T-helper 2 cell treated with Interferon-gamma antibody and Interleukin-4, amounts not matched to agents 5 μg/mL and 100 μg/mL, for 36 hours (primary cell): ENCODE data around the gene RUNX1.

Experiments
- DNase-seq: peaks from one replicate; pipeline ENCODE4 v3.0.0; 2021; ENCODE audit warnings: low spot score
- H3K27ac Mint-ChIP-seq: one replicate; pipeline ENCODE4 v1.8.0; 2021; ENCODE audit warnings: mild to moderate bottlenecking, mixed read lengths
- H3K27me3 Mint-ChIP-seq: one replicate; pipeline ENCODE4 v1.8.0; 2021; ENCODE audit warnings: low read depth, mixed read lengths
- H3K36me3 Mint-ChIP-seq: one replicate; pipeline ENCODE4 v1.8.0; 2021; ENCODE audit warnings: low read depth, mixed read lengths
- H3K4me1 Mint-ChIP-seq: one replicate; pipeline ENCODE4 v1.8.0; 2021; ENCODE audit warnings: low read depth, mixed read lengths
- H3K4me3 Mint-ChIP-seq: one replicate; pipeline ENCODE4 v1.8.0; 2022; ENCODE audit warnings: mild to moderate bottlenecking, moderate library complexity, mixed read lengths
- H3K9me3 Mint-ChIP-seq: one replicate; pipeline ENCODE4 v1.8.0; 2021; ENCODE audit warnings: mixed read lengths

Gene RUNX1

GRCh38 chr21:34878940-34879339 lies 170.2 kb downstream of the RUNX1 start:
- Mint-ChIP-seq H3K4me3 (no peak overlapping the region), H3K36me3 (peaks cover 76% of the 10 kb centered on the region), H3K9me3 (no peaks in the 10 kb centered on the region), H3K27ac (no peak overlapping the region), H3K4me1 (peaks cover 55% of the 10 kb centered on the region), H3K27me3 (no peaks in the 10 kb centered on the region)
- no peak for DNase-seq

- no peaks in the 10 kb centered on the region for H3K9me3 Mint-ChIP-seq
- peaks cover 53% of the 10 kb centered on the region for H3K4me1 Mint-ChIP-seq
- no peak for DNase-seq
- H3K27me3 Mint-ChIP-seq: no peaks in the 10 kb centered on the region
- H3K27ac Mint-ChIP-seq: no peak overlapping the region
- peaks cover 75% of the 10 kb centered on the region for H3K36me3 Mint-ChIP-seq
- H3K4me3 Mint-ChIP-seq: no peak overlapping the region
Measured at GRCh38 chr21:34878501-34878900, 170.6 kb downstream of the RUNX1 start.

GRCh38 chr21:34877485-34878128 lies 171.5 kb downstream of the RUNX1 start:
- Mint-ChIP-seq H3K4me1 (peaks cover 50% of the 10 kb centered on the region), H3K27ac (peak overlapping the region; percentile 43), H3K27me3 (no peaks in the 10 kb centered on the region), H3K9me3 (no peaks in the 10 kb centered on the region), H3K4me3 (no peak overlapping the region), H3K36me3 (peaks cover 74% of the 10 kb centered on the region)
- DNase-seq: no peak

GRCh38 chr21:34875830-34876229 lies 173.3 kb downstream of the RUNX1 start:
- Mint-ChIP-seq H3K9me3 (no peaks in the 10 kb centered on the region), H3K4me3 (no peak overlapping the region), H3K36me3 (peaks cover 71% of the 10 kb centered on the region), H3K27ac (peak overlapping the region; percentile 62), H3K27me3 (no peaks in the 10 kb centered on the region), H3K4me1 (peaks cover 40% of the 10 kb centered on the region)
- no peak for DNase-seq

DNA sequence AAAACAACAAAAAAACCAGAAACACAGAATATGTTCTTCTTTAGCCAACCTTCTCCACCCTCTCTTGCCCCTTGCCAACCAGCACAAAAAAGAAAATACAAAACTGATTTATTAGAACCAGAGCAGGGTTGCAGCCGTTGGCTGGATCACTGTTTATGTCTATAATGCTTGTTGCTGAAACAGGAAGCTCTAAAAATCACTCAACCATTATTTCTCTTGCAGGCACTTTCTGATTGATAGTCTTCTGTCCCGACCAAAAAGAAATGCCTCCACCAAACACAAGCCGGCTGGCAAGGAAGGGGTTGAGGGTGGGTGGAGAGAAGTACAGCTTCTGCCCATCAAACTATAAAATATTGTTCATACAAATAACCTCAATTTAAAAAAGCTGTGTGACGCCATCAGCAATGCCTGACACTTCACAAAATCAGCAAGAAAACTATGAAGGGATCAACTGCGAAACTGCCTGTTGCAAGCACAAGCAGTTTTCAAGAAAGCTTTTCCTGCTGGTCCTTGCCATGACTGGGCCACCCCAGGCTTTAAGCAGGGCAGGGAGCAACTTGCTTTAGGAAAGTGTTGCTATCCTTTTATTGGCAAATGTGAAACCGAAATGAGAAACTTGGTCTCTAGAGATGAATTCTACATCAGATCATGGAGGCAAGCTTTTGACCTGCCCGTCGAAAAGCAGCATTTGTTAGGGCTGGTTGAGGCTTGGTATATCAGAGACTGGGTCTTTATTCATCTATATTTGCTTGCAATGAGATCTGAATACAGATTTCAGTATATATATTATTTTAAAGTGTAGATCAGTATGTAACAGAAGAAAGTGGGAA lies 174.2 kb downstream of the RUNX1 start:
- no peak overlapping the region for H3K4me3 Mint-ChIP-seq
- H3K4me1 Mint-ChIP-seq: peaks cover 36% of the 10 kb centered on the region
- H3K27me3 Mint-ChIP-seq: no peaks in the 10 kb centered on the region
- peaks cover 66% of the 10 kb centered on the region for H3K36me3 Mint-ChIP-seq
- H3K27ac Mint-ChIP-seq: peak overlapping the region; percentile 51
- DNase-seq: no peak
- no peaks in the 10 kb centered on the region for H3K9me3 Mint-ChIP-seq

GRCh38 chr21:34871026-34871908 lies 177.8 kb downstream of the RUNX1 start:
- Mint-ChIP-seq H3K4me3 (no peak overlapping the region), H3K9me3 (no peaks in the 10 kb centered on the region), H3K27me3 (no peaks in the 10 kb centered on the region), H3K4me1 (peaks cover 51% of the 10 kb centered on the region), H3K36me3 (peaks cover 64% of the 10 kb centered on the region), H3K27ac (no peak overlapping the region)
- no peak for DNase-seq

GRCh38 chr21:34870246-34870645 lies 178.9 kb downstream of the RUNX1 start:
- H3K27me3 Mint-ChIP-seq: no peaks in the 10 kb centered on the region
- H3K4me1 Mint-ChIP-seq: peaks cover 55% of the 10 kb centered on the region
- DNase-seq: no peak
- H3K27ac Mint-ChIP-seq: no peak overlapping the region
- H3K36me3 Mint-ChIP-seq: peaks cover 64% of the 10 kb centered on the region
- H3K4me3 Mint-ChIP-seq: no peak overlapping the region
- H3K9me3 Mint-ChIP-seq: no peaks in the 10 kb centered on the region

DNA sequence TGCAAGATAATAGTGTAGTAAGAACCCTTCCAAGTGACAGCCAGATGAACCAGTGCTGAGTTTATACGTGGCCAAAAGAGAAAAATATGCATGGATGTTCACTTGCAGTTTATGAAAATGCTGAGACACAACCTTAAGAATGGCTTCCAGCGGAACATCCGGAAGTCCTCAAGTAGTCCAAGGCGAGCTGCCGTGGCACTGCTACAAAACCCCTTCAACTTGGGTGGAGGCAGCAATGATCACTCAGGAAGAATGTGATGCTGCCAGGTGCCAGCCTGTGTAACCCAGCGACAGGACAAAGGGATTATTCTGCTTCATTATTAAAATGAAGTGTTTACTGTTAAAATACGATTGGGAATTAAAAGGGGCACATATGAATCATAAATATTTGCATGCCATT lies 179.6 kb downstream of the RUNX1 start:
- Mint-ChIP-seq H3K27me3 (no peaks in the 10 kb centered on the region), H3K27ac (no peak overlapping the region), H3K4me3 (no peak overlapping the region), H3K9me3 (no peaks in the 10 kb centered on the region), H3K36me3 (peaks cover 64% of the 10 kb centered on the region), H3K4me1 (peaks cover 57% of the 10 kb centered on the region)
- DNase-seq: no peak

DNA sequence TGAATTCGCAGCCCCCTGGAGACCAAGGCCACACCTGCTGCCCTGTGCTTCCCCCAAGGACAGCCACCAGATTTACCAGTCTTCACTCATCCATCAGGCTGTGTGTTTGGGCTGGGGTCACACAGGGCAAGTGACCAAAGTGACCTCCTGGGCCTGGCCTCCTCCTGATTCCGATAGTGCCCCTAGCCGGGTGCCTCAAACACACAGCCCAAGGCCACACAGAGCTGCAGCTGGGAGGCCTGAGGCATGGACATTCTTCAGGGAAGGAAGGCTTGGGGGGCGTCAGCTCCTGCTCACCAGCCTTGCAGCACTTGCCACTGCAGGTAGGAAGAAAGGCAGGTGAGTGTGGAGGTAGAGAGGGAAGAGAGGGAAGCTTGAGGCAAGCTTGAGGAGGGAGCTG lies 181.3 kb downstream of the RUNX1 start:
- Mint-ChIP-seq H3K36me3 (peaks cover 65% of the 10 kb centered on the region), H3K4me1 (peaks cover 59% of the 10 kb centered on the region), H3K27ac (peak overlapping the region; percentile 29), H3K9me3 (no peaks in the 10 kb centered on the region), H3K27me3 (no peaks in the 10 kb centered on the region), H3K4me3 (peak overlapping the region; percentile 47)
- no peak for DNase-seq

DNA sequence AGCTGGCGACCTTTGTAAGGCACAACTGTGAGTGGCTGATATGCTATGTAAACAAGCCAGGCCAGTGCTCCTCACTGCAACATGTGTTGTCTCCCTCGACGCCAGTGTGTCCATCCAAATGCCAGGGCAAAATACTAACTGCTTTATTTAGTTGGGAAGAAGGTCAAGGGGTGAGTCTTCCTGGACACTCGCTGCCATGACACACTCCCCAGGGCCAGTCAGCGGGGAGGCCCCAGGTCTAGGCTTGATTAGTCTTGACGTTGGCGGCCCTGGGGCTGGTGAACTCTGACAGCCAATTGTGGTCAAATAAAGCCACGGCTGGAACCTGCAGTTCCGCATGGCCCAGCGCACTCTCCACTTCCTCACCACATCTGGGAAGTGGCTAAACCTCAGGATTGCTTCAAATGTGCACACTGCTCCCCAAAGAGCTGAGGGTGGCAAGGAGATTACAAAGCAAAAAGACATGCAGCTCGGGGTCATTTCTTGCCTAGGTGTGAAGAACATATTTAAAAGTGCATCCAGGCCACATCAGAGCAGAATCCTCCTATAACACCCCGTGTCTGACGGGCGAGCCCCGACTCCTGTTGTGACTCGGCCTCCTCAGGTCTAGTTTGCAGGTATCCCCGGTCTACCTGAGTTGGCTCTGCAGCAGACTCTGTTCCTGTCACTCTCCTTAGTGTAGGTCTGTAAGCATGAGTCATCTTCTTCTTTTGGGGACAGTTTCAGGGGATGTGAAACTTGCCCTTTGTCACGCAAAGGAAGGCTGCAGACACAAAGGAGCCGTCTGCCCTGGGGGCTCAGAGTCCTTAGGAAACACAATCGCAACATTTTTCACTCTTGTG lies 183.5 kb downstream of the RUNX1 start:
- Mint-ChIP-seq H3K36me3 (peaks cover 78% of the 10 kb centered on the region), H3K27me3 (no peaks in the 10 kb centered on the region), H3K4me1 (peaks cover 69% of the 10 kb centered on the region), H3K27ac (peak overlapping the region; percentile 71), H3K9me3 (no peaks in the 10 kb centered on the region), H3K4me3 (peak overlapping the region; percentile 71)
- DNase-seq: peak; percentile 46

GRCh38 chr21:34864370-34865149 lies 184.5 kb downstream of the RUNX1 start:
- no peaks in the 10 kb centered on the region for H3K9me3 Mint-ChIP-seq
- H3K27me3 Mint-ChIP-seq: no peaks in the 10 kb centered on the region
- H3K4me3 Mint-ChIP-seq: peak overlapping the region; percentile 71
- peaks cover 78% of the 10 kb centered on the region for H3K36me3 Mint-ChIP-seq
- no peak for DNase-seq
- H3K4me1 Mint-ChIP-seq: peaks cover 73% of the 10 kb centered on the region
- H3K27ac Mint-ChIP-seq: no peak overlapping the region

GRCh38 chr21:34862951-34863350 lies 186.2 kb downstream of the RUNX1 start:
- no peaks in the 10 kb centered on the region for H3K9me3 Mint-ChIP-seq
- H3K27me3 Mint-ChIP-seq: no peaks in the 10 kb centered on the region
- peaks cover 65% of the 10 kb centered on the region for H3K4me1 Mint-ChIP-seq
- H3K36me3 Mint-ChIP-seq: peaks cover 81% of the 10 kb centered on the region
- no peak overlapping the region for H3K4me3 Mint-ChIP-seq
- no peak for DNase-seq
- no peak overlapping the region for H3K27ac Mint-ChIP-seq

GRCh38 chr21:34861258-34861657 lies 187.8 kb downstream of the RUNX1 start:
- H3K27me3 Mint-ChIP-seq: no peaks in the 10 kb centered on the region
- peaks cover 56% of the 10 kb centered on the region for H3K4me1 Mint-ChIP-seq
- peak overlapping the region; percentile 17 for H3K27ac Mint-ChIP-seq
- no peaks in the 10 kb centered on the region for H3K9me3 Mint-ChIP-seq
- H3K36me3 Mint-ChIP-seq: peaks cover 85% of the 10 kb centered on the region
- no peak overlapping the region for H3K4me3 Mint-ChIP-seq
- no peak for DNase-seq
